Endothelial cell of umbilical vein (primary cell): ENCODE measurements around the gene RAB24. TPM values are rescaled to one million over a fixed set of nuclear protein-coding genes. Genes with fewer than 3 reads are reported as not detected.

Experiments used
- BruUV-seq: library from RNA; stranded (reverse); fragments of 400-500 nt; replicated peaks from 2 replicates; lab custom pipeline; 2021; lab: Mats Ljungman, UMichigan
- CTCF ChIA-PET: fragments of 300-600, 350-600 bp; sonication (Branson Sonifier 250); formaldehyde crosslinking; loops from one replicate; lab custom pipeline; 2021; ENCODE audit warnings: antibody characterized with exemption, inconsistent platforms; lab: Charles Lee
- POLR2A ChIA-PET: fragments of 300-600, 350-600 bp; sonication (Branson Sonifier 250); formaldehyde crosslinking; loops from one replicate; lab custom pipeline; 2021; ENCODE audit warnings: antibody characterized with exemption, inconsistent platforms; lab: Charles Lee
- DNase-seq: peaks from one replicate; pipeline ENCODE4 v3.0.0-alpha.2; 2011; ENCODE audit warnings: low read depth, low spot score
- FAIRE-seq: peaks from 2 replicates; lab custom pipeline; 2011; peaks lifted over from hg19 to GRCh38; lab: Jason Lieb, UNC
- H2AFZ ChIP-seq: 2 replicates; pipeline ENCODE4 v1.6.0; 2012; ENCODE audit warnings: low read depth, low read length, control low read depth, inconsistent platforms
- H3K27ac ChIP-seq: 2 replicates; pipeline ENCODE4 v1.5.1; 2011; ENCODE audit warnings: low read depth, mild to moderate bottlenecking, control low read depth, low read length, moderate library complexity; ENCODE audit not compliant: insufficient read depth
- H3K27me3 ChIP-seq, 2 experiments: 2 replicates each; pipeline versions ENCODE4 v1.6.0 to v1.6.1; 2011; ENCODE audit warnings: low read length in 2 of 2, mixed read lengths in 1 of 2; ENCODE audit not compliant: control insufficient read depth in 2 of 2, insufficient read depth in 2 of 2
- H3K36me3 ChIP-seq, 2 experiments: 2 replicates in 1 of 2; 3 replicates in 1 of 2; pipeline ENCODE4 v1.5.1; 2011; ENCODE audit warnings: low read length in 2 of 2, mild to moderate bottlenecking in 1 of 2, moderate library complexity in 1 of 2; ENCODE audit not compliant: control insufficient read depth in 2 of 2, insufficient read depth in 2 of 2; ENCODE audit errors: extremely low read depth in 1 of 2
- H3K4me1 ChIP-seq: 3 replicates; pipeline ENCODE4 v1.5.1; 2011; ENCODE audit warnings: mild to moderate bottlenecking, low read length; ENCODE audit not compliant: control insufficient read depth, insufficient read depth; ENCODE audit errors: extremely low read depth
- H3K4me2 ChIP-seq: 2 replicates; pipeline ENCODE4 v1.6.1; 2011; ENCODE audit warnings: low read length, control low read depth, mixed read lengths; ENCODE audit not compliant: insufficient read depth
- H3K4me3 ChIP-seq, 3 experiments: fragments of 200-600 bp in 1 of 3; sonication (generic), shearing (Covaris generic) in 1 of 3; replicated peaks in 1 of 3; 2 replicates each; pipeline ENCODE4 v1.5.1; 2011 to 2016; ENCODE audit warnings: control low read depth in 3 of 3, low read length in 3 of 3, mild to moderate bottlenecking in 2 of 3, inconsistent platforms in 1 of 3, low read depth in 1 of 3, moderate library complexity in 1 of 3; ENCODE audit not compliant: insufficient read depth in 1 of 3
- H3K79me2 ChIP-seq: 2 replicates; pipeline ENCODE4 v1.6.0; 2012; ENCODE audit warnings: low read length, inconsistent platforms; ENCODE audit not compliant: control insufficient read depth, insufficient read depth
- H3K9ac ChIP-seq: replicated peaks from 2 replicates; pipeline ENCODE3; 2011; ENCODE audit warnings: low read length, control low read depth; ENCODE audit not compliant: insufficient read depth; ENCODE audit errors: extremely low read depth
- H3K9me1 ChIP-seq: replicated peaks from 3 replicates; pipeline ENCODE4 v1.6.0; 2011; ENCODE audit warnings: mild to moderate bottlenecking, low read length; ENCODE audit not compliant: control insufficient read depth, insufficient read depth; ENCODE audit errors: extremely low read depth
- H3K9me3 ChIP-seq: replicated peaks from 2 replicates; pipeline ENCODE4 v1.5.1; 2012; ENCODE audit warnings: low read length, inconsistent platforms; ENCODE audit not compliant: control insufficient read depth, insufficient read depth
- H4K20me1 ChIP-seq: replicated peaks from 2 replicates; pipeline ENCODE3; 2011; ENCODE audit warnings: mild to moderate bottlenecking, low read length; ENCODE audit not compliant: control insufficient read depth, insufficient read depth; ENCODE audit errors: extremely low read depth
- CTCF ChIP-seq, 2 donors: IDR thresholded peaks; 1 replicate in 1 of 2; 2 replicates in 1 of 2; pipeline ENCODE4 v1.5.1; 2011; ENCODE audit warnings: low read length in 2 of 2, mild to moderate bottlenecking in 2 of 2, moderate library complexity in 2 of 2, control low read depth in 1 of 2, inconsistent platforms in 1 of 2, low read depth in 1 of 2; ENCODE audit not compliant: insufficient read depth in 1 of 2; ENCODE audit errors: extremely low read depth in 1 of 2
- EZH2 ChIP-seq: IDR thresholded peaks from 2 replicates; pipeline ENCODE4 v1.6.1; 2012; ENCODE audit warnings: borderline replicate concordance, low read depth, mild to moderate bottlenecking, moderate library complexity, low read length, inconsistent platforms; ENCODE audit not compliant: severe bottlenecking
- FOS ChIP-seq: IDR thresholded peaks from 2 replicates; pipeline ENCODE4 v1.6.1; 2011; ENCODE audit warnings: mild to moderate bottlenecking, low read length, moderate library complexity, borderline replicate concordance; ENCODE audit not compliant: insufficient read depth
- GATA2 ChIP-seq: IDR thresholded peaks from 2 replicates; pipeline ENCODE4 v1.7.0; 2011; ENCODE audit warnings: low read depth, mild to moderate bottlenecking, moderate library complexity, mixed read lengths, low read length; ENCODE audit not compliant: insufficient read length, insufficient read depth
- JUN ChIP-seq: IDR thresholded peaks from 2 replicates; pipeline ENCODE4 v1.6.1; 2011; ENCODE audit warnings: borderline replicate concordance, low read depth; ENCODE audit not compliant: insufficient read length, insufficient read depth
- MAX ChIP-seq: IDR thresholded peaks from 2 replicates; pipeline ENCODE4 v1.6.1; 2011; ENCODE audit not compliant: insufficient read depth, insufficient read length
- MYC ChIP-seq: IDR thresholded peaks from one replicate; pipeline ENCODE4 v1.6.1; 2011; ENCODE audit warnings: mild to moderate bottlenecking, low read depth, low read length
- POLR2A ChIP-seq: IDR thresholded peaks from 2 replicates; pipeline ENCODE4 v1.6.1; 2012; ENCODE audit warnings: low read depth, mild to moderate bottlenecking, control low read depth, low read length
- POLR2AphosphoS5 ChIP-seq: IDR thresholded peaks from 2 replicates; pipeline ENCODE4 v1.6.1; 2012; ENCODE audit warnings: low read depth, mild to moderate bottlenecking, control low read depth, low read length, moderate library complexity; ENCODE audit not compliant: insufficient read depth
- dilution Hi-C: fragments of 300-500 bp; cut with MboI; formaldehyde crosslinking; loops from one replicate; pipeline ENCODE4 v1.15.0; 2019; ENCODE audit warnings: low sequenced_read_pairs; ENCODE audit not compliant: extremely low pct_ligation_motif_present
- intact Hi-C: fragments of 100-400 bp; cut with micrococcal nuclease; formaldehyde crosslinking; loops from one replicate; pipeline ENCODE4 v1.10.0; 2022
- polyA plus RNA-seq, 4 experiments: library from polyadenylated mRNA; depleted of rRNA in 3 of 4; stranded (reverse) in 3 of 4; unstranded in 1 of 4; fragments of >200 nt; gene quantifications; 2 replicates each; pipeline versions ENCODE4 v1.2.1 to v1.2.3, GENCODE V29; 2011 to 2012; ENCODE audit warnings: missing spikeins in 1 of 4
- total RNA-seq: library from RNA; stranded (reverse); gene quantifications from 2 replicates; pipeline ENCODE4 v1.2.3, GENCODE V29; 2021

Gene RAB24
- total and polyA plus RNA-seq, 2 donors (not counting 3 experiments of a cell fraction or from before 2014, with no cell fraction given) = 20.7 to 44.0 TPM

GRCh38 chr5:177294632-177295031 lies 8.9 kb downstream of the RAB24 start:
- FAIRE-seq (no peak), DNase-seq (no peak)
- Histone ChIP-seq H3K9me3 (no peaks in the 10 kb centered on the region), H3K4me2 (no peak overlapping the region), H3K4me3 (no peak overlapping the region), H3K27ac (no peak overlapping the region), H3K4me1 (peaks cover 13% of the 10 kb centered on the region), H3K9me1 (no peaks in the 10 kb centered on the region), H4K20me1 (no peaks in the 10 kb centered on the region), H2AFZ (no peak overlapping the region), H3K9ac (no peak overlapping the region), H3K79me2 (no peaks in the 10 kb centered on the region), H3K36me3 (peaks cover 7 to 34% of the 10 kb centered on the region in 2 experiments), H3K27me3 (no peaks in the 10 kb centered on the region)
- POLR2A ChIA-PET = interaction anchor here (0.6 kb wide), 1 partner anchor 15 kb away, joined by 3 read pairs; no protein-coding TSS in a partner anchor
- CTCF ChIA-PET = no interaction called here
- dilution Hi-C loops = no loop called here
- no peak for TF ChIP-seq POLR2A
- TSS peak; percentile 4 for BruUV-seq
- intact Hi-C loops = no loop called here

GRCh38 chr5:177293819-177294581 lies 9.5 kb downstream of the RAB24 start:
- POLR2A ChIA-PET = interaction anchor here (0.6 kb wide), 1 partner anchor 15 kb away, joined by 3 read pairs; no protein-coding TSS in a partner anchor
- H3K36me3 ChIP-seq = peaks cover 7 to 34% of the 10 kb centered on the region in 2 experiments
- no peak for FAIRE-seq

More at GRCh38 chr5:177293819-177294581, 9.5 kb downstream of the RAB24 start:
- Histone ChIP-seq H3K27ac (no peak overlapping the region), H3K4me2 (no peak overlapping the region), H3K9me3 (no peaks in the 10 kb centered on the region), H3K4me3 (no peak overlapping the region), H3K79me2 (no peaks in the 10 kb centered on the region), H3K27me3 (no peaks in the 10 kb centered on the region), H2AFZ (no peak overlapping the region), H3K9ac (no peak overlapping the region), H3K9me1 (no peaks in the 10 kb centered on the region), H4K20me1 (no peaks in the 10 kb centered on the region), H3K4me1 (peaks cover 13% of the 10 kb centered on the region)
- CTCF ChIA-PET = interaction anchor here (1.7 kb wide), 1 partner anchor 16 kb away, joined by 5 read pairs; no protein-coding TSS in a partner anchor
- no peak for TF ChIP-seq GATA2
- no peak for TF ChIP-seq CTCF (IDR thresholded peaks at IDR 0.05; ENCODE audit: extremely low read depth in 1 of 2, insufficient read depth in 1 of 2, low read depth in 1 of 2, low read length in 2 of 2)
- TF ChIP-seq POLR2A = no peak
- TF ChIP-seq JUN = no peak
- no peak for TF ChIP-seq MYC
- no peak for TF ChIP-seq MAX
- TF ChIP-seq EZH2 = no peak
- TF ChIP-seq FOS = no peak
- no peak for TF ChIP-seq POLR2AphosphoS5
- DNase-seq = no peak
- intact Hi-C loops (no loop called here), dilution Hi-C loops (no loop called here)
- no TSS peak for BruUV-seq
